Measurements from ENCODE around the gene KPNA4. TPM values are rescaled to one million over a fixed set of nuclear protein-coding genes. Genes with fewer than 3 reads are reported as not detected.

Gene KPNA4
- total RNA-seq (10 to 100 TPM; 10.6 to 43.6 (median 21.1) TPM), polyA plus RNA-seq (10 to 100 TPM in 1 of 3 donors, 1 to 10 TPM in 2; 6.5 to 38.6 (median 8.1) TPM)
- long read RNA-seq, donor 1, full-length matches to known transcripts, result 3 of 3 reads
- long read RNA-seq, donor 1, partial matches to known transcripts, result 0 of 3 reads
- long read RNA-seq, donor 1, other reads (novel, unspliced or antisense), result 0 of 3 reads
- long read RNA-seq, donor 2, full-length matches to known transcripts, result 4 of 4 reads
- long read RNA-seq, donor 2, partial matches to known transcripts, result 0 of 4 reads
- long read RNA-seq, donor 2, other reads (novel, unspliced or antisense), result 0 of 4 reads
- long read RNA-seq, donor 3, full-length matches to known transcripts, result 6 of 6 reads
- long read RNA-seq, donor 3, partial matches to known transcripts, result 0 of 6 reads
- long read RNA-seq, donor 3, other reads (novel, unspliced or antisense), result 0 of 6 reads
- long read RNA-seq, donor 4, partial matches to known transcripts, result 1 of 4 reads
- long read RNA-seq, donor 4, other reads (novel, unspliced or antisense), result 3 of 4 reads
- long read RNA-seq, donor 5, full-length matches to known transcripts, result 40 of 43 reads
- long read RNA-seq, donor 5, partial matches to known transcripts, result 1 of 43 reads
- long read RNA-seq, donor 5, other reads (novel, unspliced or antisense), result 2 of 43 reads
- long read RNA-seq, donor 6, partial matches to known transcripts, result 1 of 1 reads
- long read RNA-seq, donor 6, other reads (novel, unspliced or antisense), result 0 of 1 reads
- long read RNA-seq, donor 7, full-length matches to known transcripts, result 4 of 4 reads
- long read RNA-seq, donor 7, partial matches to known transcripts, result 0 of 4 reads
- long read RNA-seq, donor 7, other reads (novel, unspliced or antisense), result 0 of 4 reads
- long read RNA-seq, donor 8, full-length matches to known transcripts, result 5 of 11 reads
- long read RNA-seq, donor 8, partial matches to known transcripts, result 6 of 11 reads
- long read RNA-seq, donor 8, other reads (novel, unspliced or antisense), result 0 of 11 reads
- long read RNA-seq, donor 9, full-length matches to known transcripts, result 1 of 1 reads
- long read RNA-seq, donor 9, partial matches to known transcripts, result 0 of 1 reads
- long read RNA-seq, donor 9, other reads (novel, unspliced or antisense), result 0 of 1 reads
- long read RNA-seq, donor 10, full-length matches to known transcripts, result 1 of 1 reads
- long read RNA-seq, donor 10, partial matches to known transcripts, result 0 of 1 reads
- long read RNA-seq, donor 10, other reads (novel, unspliced or antisense), result 0 of 1 reads

- H3K4me3 ChIP-seq, result peak within 1 kb of the TSS in 3 of 4 donors; percentile 77 to 97 (median 96)
- H3K27ac ChIP-seq, result peak within 1 kb of the TSS; percentile 93 to 100 (median 98)
- peak; percentile 98 to 99 (median 98) for DNase-seq
- intact Hi-C loops (cut with DNase I), result no loop called here
- H3K36me3 ChIP-seq (replicated peaks in 1 of 2), result no peaks in the 10 kb centered on the region
- WGBS, 4 donors, result 0 to 1% (median 0%) methylated on average over 46 to 71 of the region's 71 CpGs
- H3K27me3 ChIP-seq, result no peaks in the 10 kb centered on the region
- H3K9me3 ChIP-seq (replicated peaks in 1 of 3), result no peaks in the 10 kb centered on the region
- H3K4me1 ChIP-seq (replicated peaks in 1 of 2), result peaks cover 22 to 43% of the 10 kb centered on the region in 2 donors
- TF ChIP-seq CTCF (IDR thresholded peaks at IDR 0.05), result no peak
- peak; percentile 66 to 91 for TF ChIP-seq POLR2A (IDR thresholded peaks at IDR 0.05)
Measured at GRCh38 chr3:160565442-160566403, at the start of gene KPNA4. Gene KPNA4, minus strand, starts transcription at chr3:160565571. Its CDS starts 289 bp downstream, at chr3:160565282.

GRCh38 chr3:160613661-160614060, 48.3 kb upstream of the KPNA4 start:
- Histone ChIP-seq H3K27ac (no peak overlapping the region), H3K27me3 (no peaks in the 10 kb centered on the region), H3K4me3 (no peak overlapping the region), H3K4me1 (replicated peaks in 1 of 2) (no peaks in the 10 kb centered on the region), H3K9me3 (replicated peaks in 1 of 3) (no peaks in the 10 kb centered on the region), H3K36me3 (replicated peaks in 1 of 2) (no peaks in the 10 kb centered on the region)
- intact Hi-C loops (cut with DNase I), result no loop called here
- TF ChIP-seq CTCF (IDR thresholded peaks at IDR 0.05), result no peak
- TF ChIP-seq POLR2A (IDR thresholded peaks at IDR 0.05), result no peak
- DNase-seq, result no peak
- WGBS, 4 donors, result 82 to 95% (median 87%) methylated on average over 1 of the region's 1 CpG

GRCh38 chr3:160612386-160613075, 47.2 kb upstream of the KPNA4 start:
- intact Hi-C loops (cut with DNase I), result no loop called here
- H3K36me3 ChIP-seq (replicated peaks in 1 of 2), result no peaks in the 10 kb centered on the region
- no peak for DNase-seq
- 67 to 79% (median 71%) methylated on average over 1 to 3 of the region's 3 CpGs for WGBS, 4 donors
- no peak overlapping the region for H3K4me3 ChIP-seq
- no peak overlapping the region for H3K27ac ChIP-seq
- H3K27me3 ChIP-seq, result no peaks in the 10 kb centered on the region
- no peaks in the 10 kb centered on the region for H3K9me3 ChIP-seq (replicated peaks in 1 of 3)
- TF ChIP-seq POLR2A (IDR thresholded peaks at IDR 0.05) (no peak), CTCF (IDR thresholded peaks at IDR 0.05) (no peak)
- no peaks in the 10 kb centered on the region for H3K4me1 ChIP-seq (replicated peaks in 1 of 2)

Data from adrenal gland (tissue), 19 donors.